ENCODE measurements around the gene PHLDA3. TPM values are rescaled to one million over a fixed set of nuclear protein-coding genes. Genes with fewer than 3 reads are reported as not detected.

The PHLDA3 gene
- total RNA-seq, 1 donor from 2014 or later, result 150 TPM

- DNase-seq (ENCODE audit: low read depth), result no peak
- Histone ChIP-seq H3K27ac (ENCODE audit: low read depth, low read length) (no peak overlapping the region), H2AFZ (ENCODE audit: low read depth, low read length) (no peak overlapping the region), H3K27me3 (ENCODE audit: insufficient read depth, low read length) (peaks cover 9% of the 10 kb centered on the region), H3K4me3 (ENCODE audit: insufficient read depth, low read depth, low read length) (no peak overlapping the region), H4K20me1 (ENCODE audit: insufficient read depth, low read length) (no peaks in the 10 kb centered on the region), H3K9ac (ENCODE audit: low read length) (no peak overlapping the region), H3K79me2 (ENCODE audit: insufficient read depth, low read length) (no peaks in the 10 kb centered on the region), H3K36me3 (ENCODE audit: insufficient read depth, low read length) (no peaks in the 10 kb centered on the region), H3K4me2 (ENCODE audit: low read length) (no peak overlapping the region), H3K9me3 (ENCODE audit: insufficient read depth, low read depth, low read length) (peaks cover 5% of the 10 kb centered on the region), H3K4me1 (ENCODE audit: insufficient read depth, low read length) (no peaks in the 10 kb centered on the region)
- H3K4me3 Mint-ChIP-seq (ENCODE audit: unreplicated experiment), result no peak overlapping the region
- peaks cover 3% of the 10 kb centered on the region for H3K9me3 Mint-ChIP-seq (ENCODE audit: unreplicated experiment)
- H3K36me3 Mint-ChIP-seq (ENCODE audit: low read depth, unreplicated experiment), result no peaks in the 10 kb centered on the region
- no peak for FAIRE-seq
- peaks cover 13% of the 10 kb centered on the region for H3K4me1 Mint-ChIP-seq (ENCODE audit: low read depth, unreplicated experiment)
- H3K27me3 Mint-ChIP-seq (ENCODE audit: low read depth, unreplicated experiment), result peaks cover 40% of the 10 kb centered on the region
- TF ChIP-seq EZH2 (IDR thresholded peaks at IDR 0.05; ENCODE audit: insufficient read depth, low read length) (no peak), CTCF (IDR thresholded peaks at IDR 0.05; ENCODE audit: insufficient read depth, low read depth, low read length) (no peak)
- H3K27ac Mint-ChIP-seq (ENCODE audit: unreplicated experiment), result no peak overlapping the region
Measured at GRCh38 chr1:201420608-201421002, 48.4 kb downstream of the PHLDA3 start.

- H3K79me2 ChIP-seq (ENCODE audit: insufficient read depth, low read length), result no peaks in the 10 kb centered on the region
- no peak overlapping the region for H3K27ac Mint-ChIP-seq (ENCODE audit: unreplicated experiment)
- H3K9me3 Mint-ChIP-seq (ENCODE audit: unreplicated experiment), result peaks cover 3% of the 10 kb centered on the region
- FAIRE-seq (no peak), DNase-seq (ENCODE audit: low read depth) (no peak)
- H3K4me1 ChIP-seq (ENCODE audit: insufficient read depth, low read length), result no peaks in the 10 kb centered on the region
- H3K36me3 ChIP-seq (ENCODE audit: insufficient read depth, low read length), result no peaks in the 10 kb centered on the region
- no peak overlapping the region for H2AFZ ChIP-seq (ENCODE audit: low read depth, low read length)
- H3K27me3 Mint-ChIP-seq (ENCODE audit: low read depth, unreplicated experiment), result peaks cover 46% of the 10 kb centered on the region
- H3K9ac ChIP-seq (ENCODE audit: low read length), result no peak overlapping the region
- H3K27me3 ChIP-seq (ENCODE audit: insufficient read depth, low read length), result peaks cover 15% of the 10 kb centered on the region
- peaks cover 5% of the 10 kb centered on the region for H3K9me3 ChIP-seq (ENCODE audit: insufficient read depth, low read depth, low read length)
- H3K4me3 ChIP-seq (ENCODE audit: insufficient read depth, low read depth, low read length), result no peak overlapping the region
- H3K27ac ChIP-seq (ENCODE audit: low read depth, low read length), result no peak overlapping the region
- no peak overlapping the region for H3K4me3 Mint-ChIP-seq (ENCODE audit: unreplicated experiment)
- TF ChIP-seq CTCF (IDR thresholded peaks at IDR 0.05; ENCODE audit: insufficient read depth, low read depth, low read length) (no peak), EZH2 (IDR thresholded peaks at IDR 0.05; ENCODE audit: insufficient read depth, low read length) (no peak)
- H3K4me1 Mint-ChIP-seq (ENCODE audit: low read depth, unreplicated experiment), result peaks cover 13% of the 10 kb centered on the region
- no peak overlapping the region for H3K4me2 ChIP-seq (ENCODE audit: low read length)
- H4K20me1 ChIP-seq (ENCODE audit: insufficient read depth, low read length), result no peaks in the 10 kb centered on the region
- H3K36me3 Mint-ChIP-seq (ENCODE audit: low read depth, unreplicated experiment), result no peaks in the 10 kb centered on the region
Measured at GRCh38 chr1:201419746-201420607, 49.0 kb downstream of the PHLDA3 start.

- H3K9ac ChIP-seq (ENCODE audit: low read length), result no peak overlapping the region
- Mint-ChIP-seq H3K36me3 (ENCODE audit: low read depth, unreplicated experiment) (no peaks in the 10 kb centered on the region), H3K4me1 (ENCODE audit: low read depth, unreplicated experiment) (peaks cover 13% of the 10 kb centered on the region), H3K27ac (ENCODE audit: unreplicated experiment) (no peak overlapping the region), H3K4me3 (ENCODE audit: unreplicated experiment) (no peak overlapping the region), H3K9me3 (ENCODE audit: unreplicated experiment) (peaks cover 3% of the 10 kb centered on the region), H3K27me3 (ENCODE audit: low read depth, unreplicated experiment) (peaks cover 51% of the 10 kb centered on the region)
- no peak for FAIRE-seq
- TF ChIP-seq EZH2 (IDR thresholded peaks at IDR 0.05; ENCODE audit: insufficient read depth, low read length), result no peak
- no peaks in the 10 kb centered on the region for H4K20me1 ChIP-seq (ENCODE audit: insufficient read depth, low read length)
- H3K4me3 ChIP-seq (ENCODE audit: insufficient read depth, low read depth, low read length), result no peak overlapping the region
- peaks cover under 1% of the 10 kb centered on the region for H3K9me3 ChIP-seq (ENCODE audit: insufficient read depth, low read depth, low read length)
- H3K27ac ChIP-seq (ENCODE audit: low read depth, low read length), result no peak overlapping the region
- H3K36me3 ChIP-seq (ENCODE audit: insufficient read depth, low read length), result no peaks in the 10 kb centered on the region
- DNase-seq (ENCODE audit: low read depth), result no peak
- no peaks in the 10 kb centered on the region for H3K79me2 ChIP-seq (ENCODE audit: insufficient read depth, low read length)
- no peaks in the 10 kb centered on the region for H3K4me1 ChIP-seq (ENCODE audit: insufficient read depth, low read length)
- H2AFZ ChIP-seq (ENCODE audit: low read depth, low read length), result no peak overlapping the region
- peaks cover 15% of the 10 kb centered on the region for H3K27me3 ChIP-seq (ENCODE audit: insufficient read depth, low read length)
- H3K4me2 ChIP-seq (ENCODE audit: low read length), result no peak overlapping the region
Measured at GRCh38 chr1:201419256-201419655, 49.7 kb downstream of the PHLDA3 start.

All from astrocyte (in vitro differentiated cells and primary cell).